ENCODE measurements around the gene SBF2.

Gene SBF2

GRCh38 chr11:10328314-10329098 is 34.5 kb upstream of the SBF2 start:
- Histone ChIP-seq H3K4me2 (ENCODE audit: low read depth, low read length, poor library complexity, severe bottlenecking) (no peak overlapping the region), H3K9ac (ENCODE audit: low read length) (no peak overlapping the region), H3K27me3 (ENCODE audit: low read length) (no peaks in the 10 kb centered on the region), H3F3A (ENCODE audit: insufficient read depth) (no peaks in the 10 kb centered on the region), H4K20me1 (ENCODE audit: low read depth, low read length) (no peaks in the 10 kb centered on the region), H3K79me2 (ENCODE audit: insufficient read depth, low read length) (no peaks in the 10 kb centered on the region), H3K27ac (ENCODE audit: low read depth, low read length) (no peak overlapping the region), H2AFZ (ENCODE audit: low read depth, low read length, severe bottlenecking) (no peak overlapping the region), H3K36me3 (ENCODE audit: low read length) (no peaks in the 10 kb centered on the region), H3K9me3 (ENCODE audit: insufficient read depth, low read length) (no peaks in the 10 kb centered on the region), H3K9me2 (replicated peaks; ENCODE audit: insufficient read depth, low read length) (no peaks in the 10 kb centered on the region), H3K4me3 (ENCODE audit: insufficient read depth, low read length, poor library complexity, severe bottlenecking) (no peak overlapping the region)
- TF ChIP-seq EZH2phosphoT487 (conservative IDR thresholded peaks at IDR 0.05; ENCODE audit: low read length) = no peak
- TF ChIP-seq, protein P1, sequence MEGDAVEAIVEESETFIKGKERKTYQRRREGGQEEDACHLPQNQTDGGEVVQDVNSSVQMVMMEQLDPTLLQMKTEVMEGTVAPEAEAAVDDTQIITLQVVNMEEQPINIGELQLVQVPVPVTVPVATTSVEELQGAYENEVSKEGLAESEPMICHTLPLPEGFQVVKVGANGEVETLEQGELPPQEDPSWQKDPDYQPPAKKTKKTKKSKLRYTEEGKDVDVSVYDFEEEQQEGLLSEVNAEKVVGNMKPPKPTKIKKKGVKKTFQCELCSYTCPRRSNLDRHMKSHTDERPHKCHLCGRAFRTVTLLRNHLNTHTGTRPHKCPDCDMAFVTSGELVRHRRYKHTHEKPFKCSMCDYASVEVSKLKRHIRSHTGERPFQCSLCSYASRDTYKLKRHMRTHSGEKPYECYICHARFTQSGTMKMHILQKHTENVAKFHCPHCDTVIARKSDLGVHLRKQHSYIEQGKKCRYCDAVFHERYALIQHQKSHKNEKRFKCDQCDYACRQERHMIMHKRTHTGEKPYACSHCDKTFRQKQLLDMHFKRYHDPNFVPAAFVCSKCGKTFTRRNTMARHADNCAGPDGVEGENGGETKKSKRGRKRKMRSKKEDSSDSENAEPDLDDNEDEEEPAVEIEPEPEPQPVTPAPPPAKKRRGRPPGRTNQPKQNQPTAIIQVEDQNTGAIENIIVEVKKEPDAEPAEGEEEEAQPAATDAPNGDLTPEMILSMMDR (IDR thresholded peaks at IDR 0.05; ENCODE audit: insufficient read depth, low read length, poor library complexity, severe bottlenecking) = no peak

GRCh38 chr11:10327254-10327653 is 33.2 kb upstream of the SBF2 start:
- no peak overlapping the region for H3K9ac ChIP-seq (ENCODE audit: low read length)
- no peaks in the 10 kb centered on the region for H3F3A ChIP-seq (ENCODE audit: insufficient read depth)
- no peak overlapping the region for H3K4me3 ChIP-seq (ENCODE audit: insufficient read depth, low read length, poor library complexity, severe bottlenecking)
- no peak overlapping the region for H3K4me2 ChIP-seq (ENCODE audit: low read depth, low read length, poor library complexity, severe bottlenecking)
- no peaks in the 10 kb centered on the region for H3K79me2 ChIP-seq (ENCODE audit: insufficient read depth, low read length)
- no peak for TF ChIP-seq EZH2phosphoT487 (conservative IDR thresholded peaks at IDR 0.05; ENCODE audit: low read length)
- TF ChIP-seq, protein P1 (IDR thresholded peaks at IDR 0.05; ENCODE audit: insufficient read depth, low read length, poor library complexity, severe bottlenecking) = no peak
- no peaks in the 10 kb centered on the region for H3K9me2 ChIP-seq (replicated peaks; ENCODE audit: insufficient read depth, low read length)
- H3K27me3 ChIP-seq (ENCODE audit: low read length) = no peaks in the 10 kb centered on the region
- no peaks in the 10 kb centered on the region for H4K20me1 ChIP-seq (ENCODE audit: low read depth, low read length)
- no peaks in the 10 kb centered on the region for H3K36me3 ChIP-seq (ENCODE audit: low read length)
- no peak overlapping the region for H2AFZ ChIP-seq (ENCODE audit: low read depth, low read length, severe bottlenecking)
- H3K9me3 ChIP-seq (ENCODE audit: insufficient read depth, low read length) = no peaks in the 10 kb centered on the region
- H3K27ac ChIP-seq (ENCODE audit: low read depth, low read length) = no peak overlapping the region

DNA sequence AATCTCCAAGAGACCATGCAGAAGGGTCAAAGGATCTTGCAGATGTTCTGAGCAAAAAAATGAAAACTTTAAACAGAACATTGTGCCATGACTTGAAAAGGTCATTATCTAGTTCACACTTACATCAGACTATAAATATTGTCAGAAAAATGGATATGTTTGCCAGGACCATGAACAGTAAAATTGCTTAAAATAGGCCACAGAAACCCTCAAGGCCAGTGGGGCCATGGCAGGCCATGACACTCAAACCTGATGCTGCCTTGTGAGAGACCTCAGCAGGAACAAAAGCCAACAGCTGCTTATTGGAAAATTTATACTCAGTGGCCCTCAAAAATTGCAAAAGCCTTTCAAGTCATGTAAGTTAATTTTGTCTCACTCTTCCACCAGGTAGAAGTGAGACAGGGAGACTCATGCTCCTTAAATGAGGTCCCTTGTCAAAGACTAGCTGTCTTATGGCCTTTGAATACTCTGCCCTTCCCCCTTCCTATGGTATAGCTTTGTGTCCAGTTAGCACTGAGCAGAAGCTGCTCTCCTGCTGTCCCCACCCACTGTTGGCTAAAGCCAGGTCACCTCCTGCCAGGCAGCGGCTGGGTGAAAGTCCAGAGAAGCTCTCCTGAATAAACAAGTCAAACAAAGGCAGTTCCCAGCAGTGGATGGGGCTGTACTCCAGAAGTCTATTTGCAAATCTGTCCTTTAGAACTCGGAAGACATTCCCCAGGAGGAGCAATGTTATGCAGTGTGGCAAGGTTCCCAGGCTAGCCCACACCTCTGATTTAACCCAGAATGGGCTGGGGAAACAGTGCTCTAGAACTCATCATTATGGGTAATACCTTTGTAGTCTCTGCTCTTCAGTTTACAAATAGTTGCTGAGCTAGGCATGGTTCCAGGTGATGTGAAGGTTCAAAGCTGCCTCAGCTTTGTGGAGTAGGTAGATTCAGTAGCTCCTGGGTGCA is 32.3 kb upstream of the SBF2 start:
- no peaks in the 10 kb centered on the region for H3K36me3 ChIP-seq (ENCODE audit: low read length)
- H2AFZ ChIP-seq (ENCODE audit: low read depth, low read length, severe bottlenecking) = no peak overlapping the region
- H3K9me3 ChIP-seq (ENCODE audit: insufficient read depth, low read length) = no peaks in the 10 kb centered on the region
- H4K20me1 ChIP-seq (ENCODE audit: low read depth, low read length) = no peaks in the 10 kb centered on the region
- no peak overlapping the region for H3K4me2 ChIP-seq (ENCODE audit: low read depth, low read length, poor library complexity, severe bottlenecking)
- no peak overlapping the region for H3K27ac ChIP-seq (ENCODE audit: low read depth, low read length)
- H3K9ac ChIP-seq (ENCODE audit: low read length) = no peak overlapping the region
- no peaks in the 10 kb centered on the region for H3K79me2 ChIP-seq (ENCODE audit: insufficient read depth, low read length)
- H3K27me3 ChIP-seq (ENCODE audit: low read length) = no peaks in the 10 kb centered on the region
- H3K9me2 ChIP-seq (replicated peaks; ENCODE audit: insufficient read depth, low read length) = no peaks in the 10 kb centered on the region
- TF ChIP-seq EZH2phosphoT487 (conservative IDR thresholded peaks at IDR 0.05; ENCODE audit: low read length) = no peak
- TF ChIP-seq, protein P1 (IDR thresholded peaks at IDR 0.05; ENCODE audit: insufficient read depth, low read length, poor library complexity, severe bottlenecking) = no peak
- no peaks in the 10 kb centered on the region for H3F3A ChIP-seq (ENCODE audit: insufficient read depth)
- H3K4me3 ChIP-seq (ENCODE audit: insufficient read depth, low read length, poor library complexity, severe bottlenecking) = no peak overlapping the region

All from SU-DHL-6 (cell line).